ENCODE results near the gene TOPORS.

Gene TOPORS

DNA sequence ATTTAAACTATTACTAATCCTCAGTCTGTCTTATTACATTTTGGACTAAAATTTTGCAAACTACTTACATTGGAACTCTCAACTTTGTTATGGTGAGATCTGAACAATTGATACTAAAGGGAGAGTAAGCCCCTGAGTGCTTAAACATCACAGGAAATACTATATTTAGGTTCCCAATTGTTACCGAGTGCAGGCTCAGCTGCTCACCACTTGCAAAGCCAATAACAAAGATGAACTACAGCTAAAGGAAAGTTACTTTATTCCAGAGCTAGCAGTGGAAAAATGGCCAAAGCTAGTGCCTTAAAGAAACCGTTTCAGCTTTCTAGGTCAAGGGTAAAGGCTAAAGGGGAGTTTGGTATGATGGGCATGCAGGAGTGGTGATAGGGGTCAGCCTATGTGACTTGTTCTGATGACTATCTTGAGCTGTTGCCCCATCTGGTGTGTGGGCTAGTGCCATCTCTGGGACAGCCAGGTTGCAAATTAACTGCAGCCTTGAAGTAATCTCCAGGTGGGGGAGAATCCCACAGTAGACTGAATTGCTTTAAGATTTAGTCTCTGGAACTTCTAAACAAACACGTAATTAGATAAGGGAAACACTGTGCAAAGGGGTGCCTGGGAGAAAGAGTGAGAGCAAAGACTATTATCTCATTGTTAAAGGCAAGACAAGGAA is 28.4 kb upstream of the TOPORS start:
- TF ChIP-seq ZNF70 (CRISPR knock-in tag; IDR thresholded peaks at IDR 0.05) (no peak), BACH2 (CRISPR knock-in tag; IDR thresholded peaks at IDR 0.05; ENCODE audit: borderline replicate concordance) (no peak)
- TF ChIP-seq, protein P1, sequence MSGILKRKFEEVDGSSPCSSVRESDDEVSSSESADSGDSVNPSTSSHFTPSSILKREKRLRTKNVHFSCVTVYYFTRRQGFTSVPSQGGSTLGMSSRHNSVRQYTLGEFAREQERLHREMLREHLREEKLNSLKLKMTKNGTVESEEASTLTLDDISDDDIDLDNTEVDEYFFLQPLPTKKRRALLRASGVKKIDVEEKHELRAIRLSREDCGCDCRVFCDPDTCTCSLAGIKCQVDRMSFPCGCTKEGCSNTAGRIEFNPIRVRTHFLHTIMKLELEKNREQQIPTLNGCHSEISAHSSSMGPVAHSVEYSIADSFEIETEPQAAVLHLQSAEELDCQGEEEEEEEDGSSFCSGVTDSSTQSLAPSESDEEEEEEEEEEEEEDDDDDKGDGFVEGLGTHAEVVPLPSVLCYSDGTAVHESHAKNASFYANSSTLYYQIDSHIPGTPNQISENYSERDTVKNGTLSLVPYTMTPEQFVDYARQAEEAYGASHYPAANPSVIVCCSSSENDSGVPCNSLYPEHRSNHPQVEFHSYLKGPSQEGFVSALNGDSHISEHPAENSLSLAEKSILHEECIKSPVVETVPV (CRISPR knock-in tag; IDR thresholded peaks at IDR 0.05), result no peak

DNA sequence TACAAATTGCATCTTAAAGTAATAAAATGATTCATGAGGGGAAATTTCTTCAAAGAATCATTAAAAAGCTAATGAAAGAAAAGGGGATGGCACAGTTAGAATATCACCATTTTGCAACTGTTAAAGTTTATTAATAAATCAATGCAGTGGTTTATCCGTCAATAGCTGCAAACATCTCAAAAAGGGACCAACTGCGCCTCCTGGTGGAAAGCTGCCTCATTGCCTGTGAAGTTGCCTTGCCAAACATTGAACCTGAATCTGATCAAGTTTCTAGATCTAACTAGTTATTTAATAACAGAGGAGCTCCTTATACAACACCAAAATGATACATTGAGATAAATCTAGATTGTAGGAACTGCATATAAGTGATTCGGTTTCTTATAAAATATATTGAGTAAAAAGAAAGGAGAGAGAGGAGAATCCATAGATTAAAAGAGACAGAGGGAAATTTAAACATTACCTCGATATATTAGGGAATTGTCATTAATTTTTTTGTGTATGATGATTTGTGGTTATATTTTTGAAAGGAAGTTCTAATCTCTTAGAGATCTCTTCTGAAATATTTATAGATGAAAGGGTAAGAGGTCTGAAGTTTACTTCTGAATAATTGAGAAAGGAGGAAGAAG is 27.4 kb upstream of the TOPORS start:
- peak; percentile 79 for ATAC-seq
- TF ChIP-seq, protein P2, sequence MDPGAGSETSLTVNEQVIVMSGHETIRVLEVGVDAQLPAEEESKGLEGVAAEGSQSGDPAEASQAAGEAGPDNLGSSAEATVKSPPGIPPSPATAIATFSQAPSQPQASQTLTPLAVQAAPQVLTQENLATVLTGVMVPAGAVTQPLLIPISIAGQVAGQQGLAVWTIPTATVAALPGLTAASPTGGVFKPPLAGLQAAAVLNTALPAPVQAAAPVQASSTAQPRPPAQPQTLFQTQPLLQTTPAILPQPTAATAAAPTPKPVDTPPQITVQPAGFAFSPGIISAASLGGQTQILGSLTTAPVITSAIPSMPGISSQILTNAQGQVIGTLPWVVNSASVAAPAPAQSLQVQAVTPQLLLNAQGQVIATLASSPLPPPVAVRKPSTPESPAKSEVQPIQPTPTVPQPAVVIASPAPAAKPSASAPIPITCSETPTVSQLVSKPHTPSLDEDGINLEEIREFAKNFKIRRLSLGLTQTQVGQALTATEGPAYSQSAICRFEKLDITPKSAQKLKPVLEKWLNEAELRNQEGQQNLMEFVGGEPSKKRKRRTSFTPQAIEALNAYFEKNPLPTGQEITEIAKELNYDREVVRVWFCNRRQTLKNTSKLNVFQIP (CRISPR knock-in tag; IDR thresholded peaks at IDR 0.05; ENCODE audit: borderline replicate concordance, low read depth), result no peak
- TF ChIP-seq SNAI2 (CRISPR knock-in tag; IDR thresholded peaks at IDR 0.05) (no peak), ISL1 (CRISPR knock-in tag; IDR thresholded peaks at IDR 0.05) (no peak), RARB (CRISPR knock-in tag; IDR thresholded peaks at IDR 0.05) (no peak), ZNF565 (CRISPR knock-in tag; conservative IDR thresholded peaks at IDR 0.05; ENCODE audit: low read depth) (no peak), GLIS3 (CRISPR knock-in tag; IDR thresholded peaks at IDR 0.05) (no peak), ZNF70 (CRISPR knock-in tag; IDR thresholded peaks at IDR 0.05) (no peak), CSDC2 (CRISPR knock-in tag; IDR thresholded peaks at IDR 0.05) (no peak), ARNTL (CRISPR knock-in tag; IDR thresholded peaks at IDR 0.05; ENCODE audit: borderline replicate concordance, low read depth) (no peak), BACH2 (CRISPR knock-in tag; IDR thresholded peaks at IDR 0.05; ENCODE audit: borderline replicate concordance) (no peak), OSR1 (CRISPR knock-in tag; IDR thresholded peaks at IDR 0.05) (no peak), ZFP30 (CRISPR knock-in tag; IDR thresholded peaks at IDR 0.05) (no peak), ZFP3 (CRISPR knock-in tag; IDR thresholded peaks at IDR 0.05) (no peak), PPARA (CRISPR knock-in tag; IDR thresholded peaks at IDR 0.05; ENCODE audit: borderline replicate concordance) (no peak), TOX (CRISPR knock-in tag; IDR thresholded peaks at IDR 0.05; ENCODE audit: borderline replicate concordance) (no peak), ESRRG (CRISPR knock-in tag; IDR thresholded peaks at IDR 0.05) (no peak)
- TF ChIP-seq, protein P3, sequence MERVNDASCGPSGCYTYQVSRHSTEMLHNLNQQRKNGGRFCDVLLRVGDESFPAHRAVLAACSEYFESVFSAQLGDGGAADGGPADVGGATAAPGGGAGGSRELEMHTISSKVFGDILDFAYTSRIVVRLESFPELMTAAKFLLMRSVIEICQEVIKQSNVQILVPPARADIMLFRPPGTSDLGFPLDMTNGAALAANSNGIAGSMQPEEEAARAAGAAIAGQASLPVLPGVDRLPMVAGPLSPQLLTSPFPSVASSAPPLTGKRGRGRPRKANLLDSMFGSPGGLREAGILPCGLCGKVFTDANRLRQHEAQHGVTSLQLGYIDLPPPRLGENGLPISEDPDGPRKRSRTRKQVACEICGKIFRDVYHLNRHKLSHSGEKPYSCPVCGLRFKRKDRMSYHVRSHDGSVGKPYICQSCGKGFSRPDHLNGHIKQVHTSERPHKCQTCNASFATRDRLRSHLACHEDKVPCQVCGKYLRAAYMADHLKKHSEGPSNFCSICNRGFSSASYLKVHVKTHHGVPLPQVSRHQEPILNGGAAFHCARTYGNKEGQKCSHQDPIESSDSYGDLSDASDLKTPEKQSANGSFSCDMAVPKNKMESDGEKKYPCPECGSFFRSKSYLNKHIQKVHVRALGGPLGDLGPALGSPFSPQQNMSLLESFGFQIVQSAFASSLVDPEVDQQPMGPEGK (CRISPR knock-in tag; IDR thresholded peaks at IDR 0.05; ENCODE audit: borderline replicate concordance), result no peak
- TF ChIP-seq, protein P1 (CRISPR knock-in tag; IDR thresholded peaks at IDR 0.05), result no peak
- TF ChIP-seq, protein P4, sequence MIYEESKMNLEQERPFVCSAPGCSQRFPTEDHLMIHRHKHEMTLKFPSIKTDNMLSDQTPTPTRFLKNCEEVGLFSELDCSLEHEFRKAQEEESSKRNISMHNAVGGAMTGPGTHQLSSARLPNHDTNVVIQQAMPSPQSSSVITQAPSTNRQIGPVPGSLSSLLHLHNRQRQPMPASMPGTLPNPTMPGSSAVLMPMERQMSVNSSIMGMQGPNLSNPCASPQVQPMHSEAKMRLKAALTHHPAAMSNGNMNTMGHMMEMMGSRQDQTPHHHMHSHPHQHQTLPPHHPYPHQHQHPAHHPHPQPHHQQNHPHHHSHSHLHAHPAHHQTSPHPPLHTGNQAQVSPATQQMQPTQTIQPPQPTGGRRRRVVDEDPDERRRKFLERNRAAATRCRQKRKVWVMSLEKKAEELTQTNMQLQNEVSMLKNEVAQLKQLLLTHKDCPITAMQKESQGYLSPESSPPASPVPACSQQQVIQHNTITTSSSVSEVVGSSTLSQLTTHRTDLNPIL (CRISPR knock-in tag; IDR thresholded peaks at IDR 0.05; ENCODE audit: low read depth), result no peak

More for the DNA sequence above, 28.4 kb upstream of the TOPORS start:
- ATAC-seq, result no peak

DNA sequence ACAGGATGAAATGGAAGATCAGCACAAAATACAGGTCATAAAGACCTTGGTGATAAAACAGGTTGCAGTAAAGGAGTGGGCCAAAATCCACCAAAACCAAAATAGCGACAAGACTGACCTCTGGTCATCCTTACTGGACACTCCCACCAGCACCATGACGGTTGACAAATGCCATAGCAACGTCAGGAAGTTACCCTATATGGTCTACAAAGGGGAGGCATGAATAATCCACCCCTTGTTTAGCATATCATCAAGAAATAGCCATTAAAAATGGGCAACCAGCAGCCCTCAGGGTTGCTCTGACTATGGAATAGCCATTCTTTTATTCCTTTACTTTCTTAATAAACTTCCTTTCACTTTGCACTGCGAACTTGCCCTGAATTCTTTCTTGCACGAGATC is 26.6 kb upstream of the TOPORS start:
- no peak for ATAC-seq
- no peak for TF ChIP-seq ISL1 (CRISPR knock-in tag; IDR thresholded peaks at IDR 0.05)
- no peak for TF ChIP-seq ARNTL (CRISPR knock-in tag; IDR thresholded peaks at IDR 0.05; ENCODE audit: borderline replicate concordance, low read depth)
- TF ChIP-seq ZFP30 (CRISPR knock-in tag; IDR thresholded peaks at IDR 0.05), result no peak
- TF ChIP-seq CSDC2 (CRISPR knock-in tag; IDR thresholded peaks at IDR 0.05), result no peak
- TF ChIP-seq, protein P1 (CRISPR knock-in tag; IDR thresholded peaks at IDR 0.05), result no peak
- TF ChIP-seq BACH2 (CRISPR knock-in tag; IDR thresholded peaks at IDR 0.05; ENCODE audit: borderline replicate concordance), result no peak
- TF ChIP-seq TOX (CRISPR knock-in tag; IDR thresholded peaks at IDR 0.05; ENCODE audit: borderline replicate concordance), result no peak
- TF ChIP-seq, protein P3 (CRISPR knock-in tag; IDR thresholded peaks at IDR 0.05; ENCODE audit: borderline replicate concordance), result no peak
- no peak for TF ChIP-seq RARB (CRISPR knock-in tag; IDR thresholded peaks at IDR 0.05)
- TF ChIP-seq OSR1 (CRISPR knock-in tag; IDR thresholded peaks at IDR 0.05), result no peak
- no peak for TF ChIP-seq ZNF70 (CRISPR knock-in tag; IDR thresholded peaks at IDR 0.05)
- TF ChIP-seq ZNF8 (CRISPR knock-in tag; IDR thresholded peaks at IDR 0.05), result no peak
- TF ChIP-seq TCF4 (CRISPR knock-in tag; IDR thresholded peaks at IDR 0.05; ENCODE audit: borderline replicate concordance), result no peak
- TF ChIP-seq SNAI2 (CRISPR knock-in tag; IDR thresholded peaks at IDR 0.05), result no peak
- TF ChIP-seq ESRRG (CRISPR knock-in tag; IDR thresholded peaks at IDR 0.05), result no peak
- TF ChIP-seq ZFP3 (CRISPR knock-in tag; IDR thresholded peaks at IDR 0.05), result no peak
- TF ChIP-seq ZC3H10 (CRISPR knock-in tag; IDR thresholded peaks at IDR 0.05), result no peak
